Small intestine (tissue), 7 donors: ENCODE measurements around the gene ZWILCH. TPM values are rescaled to one million over a fixed set of nuclear protein-coding genes. Genes with fewer than 3 reads are reported as not detected.
"Not testable (repeated sequence)": the region's sequence is repeated elsewhere in the genome, so short reads cannot be mapped to it uniquely, and the experiment has no call there.

Source experiments
- DNase-seq, 2 donors: peaks; one replicate each; pipeline versions ENCODE4 v3.0.0 to v3.0.0-alpha.2; 2013
- FAIRE-seq: peaks from 2 replicates; lab custom pipeline; 2012; peaks lifted over from hg19 to GRCh38; lab: Jason Lieb, UNC
- H3K27ac ChIP-seq, 3 donors: one replicate each; pipeline ENCODE4 v1.5.1; 2013; ENCODE audit warnings: low read length in 2 of 3, mild to moderate bottlenecking in 2 of 3, control low read depth in 1 of 3, inconsistent platforms in 1 of 3, low read depth in 1 of 3, moderate library complexity in 1 of 3
- H3K27me3 ChIP-seq, 3 donors: one replicate each; pipeline ENCODE4 v1.6.1; 2013; ENCODE audit warnings: low read length in 3 of 3, inconsistent platforms in 1 of 3; ENCODE audit not compliant: control insufficient read depth in 3 of 3, insufficient read depth in 3 of 3
- H3K36me3 ChIP-seq, 3 donors: one replicate each; pipeline ENCODE4 v1.6.1; 2013; ENCODE audit warnings: low read length in 3 of 3, inconsistent platforms in 1 of 3, low read depth in 1 of 3, mild to moderate bottlenecking in 1 of 3, moderate library complexity in 1 of 3; ENCODE audit not compliant: control insufficient read depth in 3 of 3, insufficient read depth in 2 of 3
- H3K4me1 ChIP-seq, 3 donors: one replicate each; pipeline ENCODE4 v1.6.1; 2013; ENCODE audit warnings: low read length in 2 of 3, inconsistent platforms in 1 of 3, low read depth in 1 of 3, mild to moderate bottlenecking in 1 of 3, moderate library complexity in 1 of 3; ENCODE audit not compliant: control insufficient read depth in 3 of 3, insufficient read depth in 2 of 3
- H3K4me3 ChIP-seq, 3 donors: one replicate each; pipeline ENCODE4 v1.5.1; 2013; ENCODE audit warnings: low read length in 3 of 3, control low read depth in 1 of 3, inconsistent platforms in 1 of 3, low read depth in 1 of 3, mild to moderate bottlenecking in 1 of 3, moderate library complexity in 1 of 3
- H3K9me3 ChIP-seq, 2 donors: one replicate each; pipeline ENCODE4 v1.6.1; 2013; ENCODE audit warnings: low read depth in 1 of 2, low read length in 1 of 2; ENCODE audit not compliant: control insufficient read depth in 2 of 2, insufficient read depth in 1 of 2
- WGBS, 3 donors: extraction: QIAGEN DNeasy Blood & Tissue Kit; methylation state at CpG; one replicate each; pipeline ENCODE4 v1.1.7; 2013; 5-methylcytosine and 5-hydroxymethylcytosine counted together
- polyA plus RNA-seq, 4 donors: library from polyadenylated mRNA; stranded (reverse) in 3 of 4; unstranded in 1 of 4; fragments of 200-250 nt in 3 of 4; fragments of 120-200 nt in 1 of 4; gene quantifications; one replicate each; pipeline versions ENCODE4 v1.2.1 to v1.2.3, GENCODE V29; 2013
- donor health status: healthy with polysubstance abuse.
- donor health status: control.
- donor health status: control.
- donor health status: Bipolar disorder and iron deficiency.
- donor health status: healthy.

The ZWILCH gene
- polyA plus RNA-seq, 4 donors = 2.5 to 13.1 (median 8.5) TPM

DNA sequence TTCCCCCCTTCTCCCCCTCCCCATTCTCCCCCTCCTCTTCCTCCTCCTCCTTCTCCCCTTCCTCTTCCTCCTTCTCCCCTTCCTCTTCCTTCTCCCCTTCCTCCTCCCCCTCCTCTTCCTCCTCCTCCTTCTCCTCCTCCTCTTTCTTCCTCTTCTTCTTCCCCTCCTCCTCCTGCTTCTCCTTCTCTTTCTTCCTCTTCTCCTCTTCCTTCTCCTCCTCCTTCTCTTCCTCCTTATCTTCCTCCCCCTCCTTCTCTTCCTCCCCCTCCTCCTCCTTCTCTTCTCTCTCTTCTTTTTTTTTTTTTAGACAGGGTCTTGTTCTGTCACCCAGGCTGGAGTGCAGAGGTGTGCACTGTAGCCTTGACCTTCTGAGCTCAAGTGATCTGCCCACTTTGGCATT is 81.9 kb downstream of the ZWILCH start:
- DNase-seq (no peak), FAIRE-seq (no peak)
- no peak overlapping the region for H3K27ac ChIP-seq
- H3K4me1 ChIP-seq = peaks cover 0 to 2% (median 0%) of the 10 kb centered on the region in 3 donors
- H3K4me3 ChIP-seq = no peak overlapping the region
- no peaks in the 10 kb centered on the region for H3K27me3 ChIP-seq
- H3K9me3 ChIP-seq = no peaks in the 10 kb centered on the region
- no peaks in the 10 kb centered on the region for H3K36me3 ChIP-seq

GRCh38 chr15:66587749-66588148 is 82.6 kb downstream of the ZWILCH start:
- 54 to 72% (median 68%) methylated on average over 5 of the region's 5 CpGs for WGBS, 3 donors
- no peaks in the 10 kb centered on the region for H3K9me3 ChIP-seq
- FAIRE-seq = no peak

DNA sequence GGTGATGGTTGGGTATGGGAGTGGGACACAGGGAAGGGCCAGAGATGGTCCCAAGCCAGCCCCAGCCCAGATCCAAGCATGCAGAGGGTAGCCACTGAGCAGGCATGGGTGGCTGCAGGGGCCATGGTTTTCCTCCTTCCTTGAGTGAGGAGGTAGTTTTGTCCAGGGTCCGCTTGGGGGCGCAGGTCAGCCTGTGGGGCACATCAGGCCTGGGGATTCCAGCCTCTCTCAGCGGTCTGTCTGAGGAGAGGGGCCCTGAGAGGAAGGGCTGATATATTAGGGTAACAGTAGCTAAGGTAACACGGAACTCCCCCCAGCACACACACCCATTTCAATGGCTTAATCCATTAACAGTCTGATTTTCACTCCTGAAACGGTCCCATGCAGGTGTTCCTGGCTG is 83.4 kb downstream of the ZWILCH start:
- Histone ChIP-seq H3K36me3 (no peaks in the 10 kb centered on the region), H3K27ac (no peak overlapping the region), H3K4me3 (no peak overlapping the region), H3K27me3 (no peaks in the 10 kb centered on the region), H3K4me1 (peaks cover 0 to 11% (median 0%) of the 10 kb centered on the region in 3 donors), H3K9me3 (no peaks in the 10 kb centered on the region)
- 62 to 83% (median 67%) methylated on average over 3 to 5 of the region's 5 CpGs for WGBS, 3 donors
- FAIRE-seq (no peak), DNase-seq (no peak)

More at GRCh38 chr15:66587749-66588148, 82.6 kb downstream of the ZWILCH start:
- H3K27me3 ChIP-seq = no peaks in the 10 kb centered on the region
- no peak for DNase-seq
- no peaks in the 10 kb centered on the region for H3K36me3 ChIP-seq
- H3K4me1 ChIP-seq = peaks cover 0 to 7% (median 0%) of the 10 kb centered on the region in 3 donors
- H3K27ac ChIP-seq = no peak overlapping the region
- H3K4me3 ChIP-seq = no peak overlapping the region

DNA sequence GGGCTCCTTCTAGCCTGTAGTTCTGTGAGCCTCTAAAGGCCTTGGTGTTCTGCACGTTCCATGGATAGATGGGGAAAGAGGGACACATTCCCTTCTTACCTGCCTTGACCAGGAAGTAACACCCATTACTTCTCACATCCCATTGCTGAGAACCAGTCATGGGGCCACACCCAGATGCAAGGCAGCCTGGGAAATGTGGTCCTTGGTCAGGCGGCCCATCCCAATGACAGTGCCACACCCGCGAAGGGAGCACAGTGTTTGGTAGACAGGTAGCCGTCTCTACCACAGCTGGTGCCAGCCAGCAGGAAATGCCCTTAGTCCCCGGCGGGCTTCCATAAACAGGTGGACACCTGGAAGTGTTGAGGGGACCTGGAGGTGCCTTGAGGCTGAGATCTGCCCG is 83.8 kb downstream of the ZWILCH start:
- H3K9me3 ChIP-seq = no peaks in the 10 kb centered on the region
- H3K36me3 ChIP-seq = no peaks in the 10 kb centered on the region
- WGBS, 3 donors = 77 to 82% (median 79%) methylated on average over 8 of the region's 8 CpGs
- DNase-seq (peak in 1 of 2 donors; percentile 23), FAIRE-seq (no peak)
- H3K4me1 ChIP-seq = peaks cover 0 to 11% (median 0%) of the 10 kb centered on the region in 3 donors
- H3K27me3 ChIP-seq = no peaks in the 10 kb centered on the region
- H3K4me3 ChIP-seq = no peak overlapping the region
- H3K27ac ChIP-seq = no peak overlapping the region

DNA sequence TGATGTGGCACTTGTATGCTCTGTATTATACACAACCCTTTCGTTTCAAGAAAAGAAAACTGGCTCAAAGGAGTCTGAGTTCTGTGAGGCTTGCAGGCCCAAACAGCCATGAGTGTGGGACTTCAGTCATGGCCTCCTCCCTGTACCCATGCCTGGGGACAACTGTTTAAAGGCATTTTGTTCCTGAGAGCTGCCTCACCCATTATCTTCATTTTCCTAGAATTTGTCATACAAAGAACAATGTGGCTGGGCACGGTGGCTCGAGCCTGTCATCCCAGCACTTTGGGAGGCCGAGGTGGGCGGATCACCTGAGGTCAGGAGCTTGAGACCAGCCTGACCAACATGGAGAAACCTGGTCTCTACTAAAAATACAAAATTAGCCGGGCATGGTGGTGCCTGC is 84.3 kb downstream of the ZWILCH start:
- H3K36me3 ChIP-seq, H3K9me3 ChIP-seq, H3K4me3 ChIP-seq, H3K27ac ChIP-seq, DNase-seq, FAIRE-seq, H3K27me3 ChIP-seq: not testable (repeated sequence)
- WGBS, 3 donors = 82 to 92% (median 83%) methylated on average over 6 of the region's 6 CpGs
- H3K4me1 ChIP-seq = peaks cover 0 to 11% (median 0%) of the 10 kb centered on the region in 3 donors

DNA sequence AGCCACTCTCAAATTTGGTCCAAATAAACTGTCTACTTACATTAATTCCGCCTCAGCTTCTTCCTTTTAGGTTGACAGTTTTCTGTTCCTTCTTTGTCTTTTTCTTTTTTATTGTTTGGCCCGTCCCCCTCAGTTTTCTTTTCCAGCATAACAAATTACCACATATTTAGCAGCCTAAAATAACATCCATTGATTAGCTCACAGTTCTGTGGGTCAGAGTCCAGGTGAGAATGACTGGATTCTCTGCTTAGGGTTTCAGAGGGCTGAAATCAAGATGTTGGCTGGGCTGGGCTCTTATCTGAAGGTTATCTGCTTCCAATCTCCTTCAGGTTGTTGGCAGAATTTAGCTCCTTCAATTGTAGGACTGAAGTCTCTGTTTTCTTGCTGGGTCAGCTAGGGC is 85.3 kb downstream of the ZWILCH start:
- H3K36me3 ChIP-seq = no peaks in the 10 kb centered on the region
- H3K4me3 ChIP-seq = no peak overlapping the region
- DNase-seq (peak in 1 of 2 donors; percentile 15), FAIRE-seq (no peak)
- peaks cover 0 to 11% (median 0%) of the 10 kb centered on the region in 3 donors for H3K4me1 ChIP-seq
- no peaks in the 10 kb centered on the region for H3K27me3 ChIP-seq
- no peaks in the 10 kb centered on the region for H3K9me3 ChIP-seq
- WGBS, 3 donors = 48 to 78% (median 61%) methylated on average over 2 of the region's 2 CpGs
- no peak overlapping the region for H3K27ac ChIP-seq

DNA sequence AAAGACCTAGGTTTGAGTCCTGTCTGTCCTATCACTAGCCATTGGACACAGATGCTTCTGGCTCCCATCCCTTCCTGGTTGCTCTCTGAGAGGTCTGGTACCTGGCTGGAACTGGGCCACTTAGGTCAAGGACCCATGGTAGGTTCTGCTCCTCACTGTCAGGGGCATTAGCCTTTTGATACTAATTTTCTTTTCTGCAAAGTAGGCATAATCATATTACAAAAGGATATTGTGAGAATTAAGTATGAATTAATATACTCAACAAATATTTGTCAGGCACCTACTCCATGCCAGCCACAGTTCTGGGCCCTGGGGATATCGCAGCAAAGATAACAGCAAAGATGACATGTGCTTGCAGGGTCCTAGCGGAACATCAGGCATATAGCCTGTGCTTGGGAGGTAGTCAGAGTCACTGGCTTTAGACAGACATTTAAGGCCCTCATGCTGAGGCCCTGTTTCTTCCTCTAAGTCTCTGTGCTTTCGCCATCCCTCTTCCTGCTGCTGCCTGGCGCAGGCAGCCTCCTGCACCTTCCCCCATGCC is 86.3 kb downstream of the ZWILCH start:
- Histone ChIP-seq H3K27me3 (no peaks in the 10 kb centered on the region), H3K9me3 (no peaks in the 10 kb centered on the region), H3K4me3 (no peak overlapping the region), H3K4me1 (peaks cover 0 to 11% (median 0%) of the 10 kb centered on the region in 3 donors), H3K27ac (no peak overlapping the region), H3K36me3 (no peaks in the 10 kb centered on the region)
- DNase-seq (no peak), FAIRE-seq (no peak)
- WGBS, 3 donors = 82 to 96% (median 92%) methylated on average over 4 of the region's 4 CpGs

- Histone ChIP-seq H3K4me3 (no peak overlapping the region), H3K9me3 (no peaks in the 10 kb centered on the region), H3K27me3 (no peaks in the 10 kb centered on the region), H3K4me1 (peaks cover 0 to 11% (median 0%) of the 10 kb centered on the region in 3 donors), H3K27ac (no peak overlapping the region), H3K36me3 (no peaks in the 10 kb centered on the region)
- peak; percentile 59 to 68 for DNase-seq
- no peak for FAIRE-seq
- 65 to 78% (median 69%) methylated on average over 12 of the region's 12 CpGs for WGBS, 3 donors
These were observed 87.5 kb downstream of the ZWILCH start for GRCh38 chr15:66592505-66593218.
